Skeletal muscle satellite cell (primary cell): ENCODE measurements around the gene RRP1. TPM values are rescaled to one million over a fixed set of nuclear protein-coding genes. Genes with fewer than 3 reads are reported as not detected.

Experiments
- small RNA-seq: library from RNA; depleted of rRNA; stranded (forward); fragments of <200 nt; gene quantifications from one replicate; pipeline ENCODE3, GENCODE V24; 2012

RRP1 gene

Small RNA genes lying within 50 kb of the gene (small RNA-seq; reads per million reads assigned to genes)
- not detected for gene AP001052.1
